HL-60 (cell line): Measurements from ENCODE around the gene CALHM2.

Source experiments
- DNase-seq, 2 experiments: peaks; one replicate each; pipeline ENCODE4 v3.0.0-alpha.2; 2010 to 2020; ENCODE audit warnings: low read depth in 1 of 2, low spot score in 1 of 2
- H3K27ac ChIP-seq: fragments of 250-450 bp; sonication (Bioruptor Pico); replicated peaks from 2 replicates; pipeline ENCODE4 v1.5.1; 2020; ENCODE audit warnings: mild to moderate bottlenecking, moderate library complexity
- H3K27me3 ChIP-seq: fragments of 250-450 bp; sonication (Bioruptor Pico); 2 replicates; pipeline ENCODE4 v1.5.1; 2021; ENCODE audit warnings: mild to moderate bottlenecking, moderate library complexity; ENCODE audit not compliant: insufficient read depth, poor library complexity, severe bottlenecking
- H3K4me3 ChIP-seq: replicated peaks from 2 replicates; pipeline ENCODE4 v1.5.1; 2011; ENCODE audit warnings: mild to moderate bottlenecking, control low read depth, low read length; ENCODE audit not compliant: insufficient read depth
- CTCF ChIP-seq: IDR thresholded peaks from one replicate; pipeline ENCODE4 v1.5.1; 2011; ENCODE audit warnings: low read length, control low read depth, inconsistent platforms; ENCODE audit not compliant: insufficient read depth
- GABPA ChIP-seq: IDR thresholded peaks from 2 replicates; pipeline ENCODE4 v1.6.1; 2012; ENCODE audit warnings: low read depth
- POLR2AphosphoS5 ChIP-seq: IDR thresholded peaks from 2 replicates; pipeline ENCODE4 v1.6.1; 2012; ENCODE audit warnings: low read depth
- REST ChIP-seq: IDR thresholded peaks from 2 replicates; pipeline ENCODE4 v1.6.1; 2012; ENCODE audit warnings: low read depth; ENCODE audit not compliant: insufficient replicate concordance
- SPI1 ChIP-seq: IDR thresholded peaks from 2 replicates; pipeline ENCODE4 v1.6.1; 2012; ENCODE audit warnings: low read depth, mild to moderate bottlenecking, borderline replicate concordance

The CALHM2 gene

GRCh38 chr10:103474077-103474476, 21.9 kb upstream of the CALHM2 start:
- H3K27ac ChIP-seq, result no peak overlapping the region
- TF ChIP-seq CTCF (no peak), REST (no peak), SPI1 (no peak), GABPA (no peak)
- no peak overlapping the region for H3K4me3 ChIP-seq
- DNase-seq, result no peak
- no peaks in the 10 kb centered on the region for H3K27me3 ChIP-seq

GRCh38 chr10:103473261-103473671, 21.1 kb upstream of the CALHM2 start:
- no peak for DNase-seq
- no peak overlapping the region for H3K4me3 ChIP-seq
- TF ChIP-seq REST, result no peak
- TF ChIP-seq CTCF, result no peak
- TF ChIP-seq SPI1, result no peak
- no peak for TF ChIP-seq POLR2AphosphoS5
- TF ChIP-seq GABPA, result no peak
- H3K27me3 ChIP-seq, result no peaks in the 10 kb centered on the region
- H3K27ac ChIP-seq, result no peak overlapping the region

- peak in 1 of 2 experiments; percentile 34 for DNase-seq
- Histone ChIP-seq H3K4me3 (no peak overlapping the region), H3K27ac (peak overlapping the region; percentile 87), H3K27me3 (no peaks in the 10 kb centered on the region)
- TF ChIP-seq REST, result no peak
- peak; percentile 57; the same call in 1 of the 2 replicates for TF ChIP-seq SPI1
These were observed 19.8 kb upstream of the CALHM2 start for GRCh38 chr10:103472005-103472404.
